ENCODE measurements around the gene PTPN14. TPM values are rescaled to one million over a fixed set of nuclear protein-coding genes. Genes with fewer than 3 reads are reported as not detected.

The PTPN14 gene
- total RNA-seq, 1 donor from 2014 or later: 25.6 TPM

GRCh38 chr1:214446772-214447556, 104.4 kb downstream of the PTPN14 start:
- DNase-seq (no peak), ATAC-seq (no peak)
- intact Hi-C loops (cut with micrococcal nuclease): no loop called here

DNA sequence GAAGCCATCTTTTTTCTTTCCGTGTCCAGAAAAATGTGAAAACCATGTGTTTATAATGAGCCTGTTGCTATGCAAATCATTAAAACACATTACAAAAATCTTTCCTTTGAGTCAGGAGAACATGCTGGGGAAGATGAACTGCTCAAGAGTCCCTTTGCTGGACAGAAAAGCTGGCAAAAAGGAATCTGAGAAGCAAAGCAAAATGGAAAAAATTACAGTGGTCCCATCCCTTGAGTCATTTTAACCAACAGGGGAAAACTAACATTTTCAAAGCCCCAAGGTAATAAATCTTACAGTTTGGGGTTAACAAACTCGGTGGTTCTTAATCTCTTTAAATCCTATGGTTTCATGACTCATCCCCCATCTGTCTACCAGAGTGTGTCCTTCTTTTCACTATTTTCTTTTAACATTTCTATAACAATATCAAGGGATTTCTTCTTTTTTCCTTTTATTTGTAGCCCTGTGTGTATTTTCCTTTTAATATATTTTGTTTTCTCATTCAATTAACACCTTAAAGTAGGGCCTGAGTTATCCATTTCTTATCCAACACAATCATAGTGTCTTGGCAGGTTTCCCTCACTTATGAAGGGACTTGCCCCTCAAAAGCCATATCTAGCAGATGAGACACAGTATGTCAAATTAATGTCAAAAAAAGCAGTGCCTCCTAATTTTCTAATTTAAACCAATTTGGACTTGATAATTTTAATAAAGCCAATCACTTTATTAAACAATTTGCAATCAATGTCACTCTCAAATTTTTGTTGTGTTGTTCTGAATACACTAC, 105.4 kb downstream of the PTPN14 start:
- DNase-seq (no peak), ATAC-seq (peak; percentile 22)
- intact Hi-C loops (cut with micrococcal nuclease): no loop called here

DNA sequence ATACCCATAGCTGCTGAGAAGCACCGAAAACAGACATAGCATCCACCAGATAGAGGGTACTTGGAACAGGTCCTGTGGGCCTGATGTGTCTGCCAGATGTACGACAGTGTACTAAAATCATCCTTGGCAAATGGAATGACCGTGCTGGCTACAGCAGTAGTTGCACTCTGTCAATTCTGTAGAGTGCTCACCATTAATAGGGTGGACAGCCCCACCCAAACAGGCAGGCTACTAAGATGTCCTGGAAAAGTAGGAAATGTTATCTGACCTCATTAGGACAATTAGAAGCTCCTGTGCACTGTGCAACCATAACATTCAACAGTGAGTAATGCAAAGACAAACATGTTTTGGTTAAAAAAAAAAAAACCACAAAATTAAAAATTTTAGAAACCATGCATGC, 106.2 kb downstream of the PTPN14 start:
- DNase-seq (no peak), ATAC-seq (peak; percentile 31)
- intact Hi-C loops (cut with micrococcal nuclease): no loop called here

DNA sequence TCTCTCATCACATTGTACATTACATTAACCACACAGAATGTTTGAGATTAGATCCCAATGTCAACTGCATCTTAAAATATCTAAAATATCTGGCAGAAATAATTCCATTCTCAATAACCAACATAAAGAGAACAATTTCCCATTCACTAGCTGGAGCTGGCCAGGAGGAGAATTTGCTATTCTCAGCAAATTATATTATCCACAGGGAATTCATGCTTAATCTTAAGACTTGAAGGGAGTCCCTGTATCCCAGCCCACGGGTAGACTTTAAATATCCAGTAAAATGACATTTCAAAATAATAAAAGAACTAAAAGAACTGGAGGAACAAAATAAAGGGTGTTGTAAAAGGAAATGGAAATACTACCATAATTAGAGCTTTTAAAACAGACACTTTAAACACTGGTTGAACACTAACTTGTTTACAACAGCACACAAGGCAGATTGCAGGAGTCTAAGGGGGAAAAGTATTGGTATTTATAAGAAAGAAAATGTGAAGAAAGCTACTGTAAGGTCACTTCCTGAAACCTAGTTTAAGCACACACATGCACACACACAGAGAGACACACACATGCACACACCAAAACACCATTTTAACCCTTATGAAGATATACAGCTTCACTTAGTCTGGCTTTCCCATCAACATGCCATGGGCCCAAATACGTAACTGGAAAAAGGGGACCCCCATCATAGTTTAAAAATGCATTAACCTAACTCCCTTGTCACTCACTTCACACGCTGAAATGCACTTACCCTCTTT, 107.0 kb downstream of the PTPN14 start:
- intact Hi-C loops (cut with micrococcal nuclease): no loop called here
- ATAC-seq: no peak

DNA sequence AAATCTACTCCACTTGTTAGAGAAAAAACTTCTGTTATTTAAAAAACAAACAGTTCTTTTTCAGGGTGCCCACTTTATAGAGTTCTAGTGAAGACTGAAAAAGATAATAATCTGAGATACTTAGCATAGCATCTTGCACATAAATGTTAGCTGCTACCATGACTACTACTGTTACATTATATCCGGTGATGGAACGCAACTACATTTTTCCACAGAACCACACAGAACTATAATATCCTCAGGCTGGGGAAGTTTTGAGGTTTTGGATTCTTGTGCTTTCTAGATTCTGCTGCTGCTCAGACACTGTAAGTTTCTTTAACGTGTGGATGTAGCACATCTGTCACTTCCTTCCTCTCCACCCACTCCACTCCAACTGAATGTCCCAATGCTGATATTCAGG, 110.3 kb downstream of the PTPN14 start:
- DNase-seq: no peak
- intact Hi-C loops (cut with micrococcal nuclease): no loop called here
- no peak for ATAC-seq

More for the DNA sequence above, 107.0 kb downstream of the PTPN14 start:
- DNase-seq: no peak

GRCh38 chr1:214440219-214440965, 111.0 kb downstream of the PTPN14 start:
- intact Hi-C loops (cut with micrococcal nuclease): no loop called here
- ATAC-seq (peak; percentile 21), DNase-seq (no peak)

- DNase-seq (no peak), ATAC-seq (peak; percentile 74)
- intact Hi-C loops (cut with micrococcal nuclease): no loop called here
Measured at GRCh38 chr1:214439352-214440119, 111.9 kb downstream of the PTPN14 start.

DNA sequence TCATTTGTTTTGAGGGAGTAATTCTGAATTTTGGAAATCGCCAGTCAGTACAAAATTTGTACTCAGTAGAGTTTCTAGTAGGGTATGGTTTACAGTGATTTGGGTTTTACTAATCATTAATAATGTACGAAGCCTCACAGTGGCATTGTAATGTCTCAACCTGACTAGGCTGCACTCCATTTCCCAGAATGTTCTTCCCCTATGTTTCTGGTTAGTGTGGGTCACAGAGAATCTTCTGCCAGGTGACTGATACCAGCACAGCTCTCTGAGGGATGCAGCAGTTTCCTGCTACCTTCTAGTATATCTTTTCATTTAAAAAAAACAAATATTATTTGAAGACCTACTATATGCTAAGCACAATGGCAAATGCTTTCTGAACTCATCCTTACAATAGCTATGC, 112.9 kb downstream of the PTPN14 start:
- intact Hi-C loops (cut with micrococcal nuclease): no loop called here
- ATAC-seq (no peak), DNase-seq (no peak)

DNA sequence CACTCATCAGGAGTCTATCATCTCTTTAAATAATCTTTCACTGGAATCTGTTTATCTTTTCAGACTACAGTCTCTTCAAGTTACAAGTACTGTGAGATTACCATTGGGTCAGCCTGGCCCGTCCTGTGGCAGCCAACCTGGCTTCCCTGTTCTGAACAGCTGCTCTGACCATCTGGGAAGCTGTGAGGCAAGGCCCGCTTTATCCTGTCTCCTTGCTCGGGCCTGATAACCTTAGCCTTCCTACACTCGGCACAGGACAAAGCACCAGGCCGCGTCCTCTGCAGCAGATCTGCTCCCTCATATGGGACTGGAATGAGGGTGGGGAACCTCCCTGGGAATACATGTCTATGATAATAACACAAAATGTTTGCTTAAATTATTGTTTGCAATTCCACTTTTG, 113.3 kb downstream of the PTPN14 start:
- peak; percentile 31 for DNase-seq
- intact Hi-C loops (cut with micrococcal nuclease): no loop called here
- ATAC-seq: peak; percentile 74

GRCh38 chr1:214435867-214436266, 115.5 kb downstream of the PTPN14 start:
- ATAC-seq (no peak), DNase-seq (no peak)
- intact Hi-C loops (cut with micrococcal nuclease): no loop called here

- DNase-seq (no peak), ATAC-seq (no peak)
- intact Hi-C loops (cut with micrococcal nuclease): no loop called here
Measured at GRCh38 chr1:214432245-214432644, 119.2 kb downstream of the PTPN14 start.

DNA sequence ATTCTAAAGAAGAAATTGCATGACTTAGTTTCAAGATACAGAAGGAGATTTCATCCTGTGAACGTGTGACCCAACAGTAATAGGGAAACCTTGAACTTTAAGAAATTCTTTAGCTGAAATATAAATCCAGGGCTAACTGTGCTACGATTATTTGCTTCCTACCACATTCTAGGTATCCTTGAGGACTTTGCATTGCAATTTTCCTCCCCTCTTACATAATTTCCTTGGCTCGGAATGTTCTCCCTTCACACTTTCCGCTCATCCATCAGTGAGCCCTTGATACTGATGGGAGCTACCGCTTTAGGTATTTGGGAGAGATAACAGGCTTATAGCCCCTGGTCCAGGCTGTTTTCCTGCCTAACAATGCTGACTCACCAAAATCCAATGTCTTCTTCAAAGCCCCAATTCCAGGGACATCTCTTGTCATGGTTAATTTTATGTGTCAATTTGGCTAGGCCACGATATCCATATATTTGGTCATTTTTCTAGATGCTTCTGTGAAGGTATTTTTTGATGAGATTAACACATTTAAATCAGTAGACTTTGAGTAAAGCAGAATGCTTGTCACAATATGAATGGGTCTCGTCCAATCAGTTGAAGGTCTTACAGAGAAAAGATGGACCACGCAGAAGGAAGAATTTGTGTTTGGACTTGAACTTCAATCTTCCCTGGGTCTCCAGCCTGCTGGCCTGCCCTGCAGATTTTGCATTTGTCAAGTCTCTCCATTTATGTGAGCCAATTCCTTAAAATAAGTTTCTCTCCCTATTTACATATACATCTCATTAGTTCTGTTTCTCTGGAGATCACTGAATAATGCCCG, 121.2 kb downstream of the PTPN14 start:
- DNase-seq: no peak
- no peak for ATAC-seq
- intact Hi-C loops (cut with micrococcal nuclease): no loop called here

- ATAC-seq (no peak), DNase-seq (no peak)
- intact Hi-C loops (cut with micrococcal nuclease): no loop called here
Measured at GRCh38 chr1:214427871-214428277, 123.5 kb downstream of the PTPN14 start.

DNA sequence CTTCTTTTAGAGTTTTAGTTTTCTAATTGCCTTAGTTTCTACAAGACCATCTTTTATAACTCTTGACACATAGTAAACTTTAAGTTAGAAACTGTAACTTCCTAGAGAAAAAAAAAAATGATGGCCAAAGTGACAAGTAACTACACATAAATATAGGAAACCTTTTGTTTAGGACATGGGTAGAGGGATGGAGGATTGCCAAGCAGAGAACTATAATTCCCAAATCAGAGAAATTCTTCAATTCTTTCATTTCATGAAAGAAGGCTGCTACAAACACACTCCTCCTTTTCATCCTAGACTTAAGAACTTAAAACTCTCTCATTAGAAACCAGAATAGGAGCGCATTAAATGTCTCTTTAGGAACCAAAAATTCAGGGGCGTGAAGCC, 125.0 kb downstream of the PTPN14 start:
- DNase-seq: no peak
- ATAC-seq: no peak
- intact Hi-C loops (cut with micrococcal nuclease): no loop called here

- intact Hi-C loops (cut with micrococcal nuclease): no loop called here
- no peak for DNase-seq
- ATAC-seq: no peak
Measured at GRCh38 chr1:214425716-214426425, 125.5 kb downstream of the PTPN14 start.

- no peak for ATAC-seq
- DNase-seq: no peak
- intact Hi-C loops (cut with micrococcal nuclease): no loop called here
Measured at GRCh38 chr1:214425101-214425500, 126.3 kb downstream of the PTPN14 start.

- intact Hi-C loops (cut with micrococcal nuclease): no loop called here
- DNase-seq (no peak), ATAC-seq (no peak)
Measured at GRCh38 chr1:214423045-214423444, 128.4 kb downstream of the PTPN14 start.

Data from left ventricle myocardium superior (tissue), 1 donor.